ENCODE data around the gene BTBD10.
A peak's percentile ranks its signal among the peaks of the same experiment; 100 is the strongest.

BTBD10 gene

GRCh38 chr11:13450832-13451397 lies 12.1 kb downstream of the BTBD10 start:
- H3K4me1 ChIP-seq (ENCODE audit: low read length): peaks cover 22% of the 10 kb centered on the region
- H3K79me2 ChIP-seq (ENCODE audit: low read length): peaks cover 19% of the 10 kb centered on the region
- TF ChIP-seq CTCF (IDR thresholded peaks at IDR 0.05; ENCODE audit: low read depth, low read length) (no peak), EZH2phosphoT487 (IDR thresholded peaks at IDR 0.05; ENCODE audit: low read depth) (no peak)
- H3K4me2 ChIP-seq (ENCODE audit: low read length): no peak overlapping the region
- H3K9ac ChIP-seq (ENCODE audit: low read length): no peak overlapping the region
- no peak overlapping the region for H2AFZ ChIP-seq (ENCODE audit: low read depth, low read length)
- H3K36me3 ChIP-seq (replicated peaks; ENCODE audit: low read depth, low read length): no peaks in the 10 kb centered on the region
- H3K27ac ChIP-seq (ENCODE audit: low read length): 0 out of 2 replicates have a peak overlapping the region, but pooled peaks have one; percentile 6
- H3K27me3 ChIP-seq (ENCODE audit: low read depth, low read length): no peaks in the 10 kb centered on the region
- H3K4me3 ChIP-seq (ENCODE audit: low read length): no peak overlapping the region
- H4K20me1 ChIP-seq (ENCODE audit: insufficient read depth, low read length): no peaks in the 10 kb centered on the region
- no peaks in the 10 kb centered on the region for H3K9me3 ChIP-seq (ENCODE audit: insufficient read depth, low read length)

GRCh38 chr11:13449522-13449921 lies 13.5 kb downstream of the BTBD10 start:
- no peak overlapping the region for H3K9ac ChIP-seq (ENCODE audit: low read length)
- no peaks in the 10 kb centered on the region for H3K36me3 ChIP-seq (replicated peaks; ENCODE audit: low read depth, low read length)
- no peak overlapping the region for H3K4me2 ChIP-seq (ENCODE audit: low read length)
- TF ChIP-seq CTCF (IDR thresholded peaks at IDR 0.05; ENCODE audit: low read depth, low read length) (no peak), EZH2phosphoT487 (IDR thresholded peaks at IDR 0.05; ENCODE audit: low read depth) (no peak)
- no peaks in the 10 kb centered on the region for H4K20me1 ChIP-seq (ENCODE audit: insufficient read depth, low read length)
- H3K4me3 ChIP-seq (ENCODE audit: low read length): no peak overlapping the region
- H3K9me3 ChIP-seq (ENCODE audit: insufficient read depth, low read length): no peaks in the 10 kb centered on the region
- H3K79me2 ChIP-seq (ENCODE audit: low read length): peaks cover 13% of the 10 kb centered on the region
- no peak overlapping the region for H3K27ac ChIP-seq (ENCODE audit: low read length)
- no peaks in the 10 kb centered on the region for H3K27me3 ChIP-seq (ENCODE audit: low read depth, low read length)
- peaks cover 22% of the 10 kb centered on the region for H3K4me1 ChIP-seq (ENCODE audit: low read length)
- H2AFZ ChIP-seq (ENCODE audit: low read depth, low read length): no peak overlapping the region

DNA sequence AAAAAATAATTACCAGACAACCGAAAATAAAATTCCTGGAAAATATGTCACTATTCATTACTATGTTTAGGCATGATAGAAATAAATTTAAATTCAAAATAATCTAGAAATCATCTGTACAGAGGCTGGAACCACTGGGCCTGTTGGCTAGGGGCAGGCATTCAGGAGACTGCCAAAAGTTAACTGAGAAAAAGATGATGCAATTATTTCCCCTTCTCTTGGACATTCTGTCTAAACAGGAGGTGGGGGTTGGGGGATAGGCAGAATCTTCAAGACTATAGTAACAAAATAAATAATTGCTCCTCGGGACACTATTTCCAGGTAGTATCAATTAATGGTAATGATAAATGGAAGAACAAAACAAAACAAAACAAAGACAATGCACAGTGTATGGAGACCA lies 14.1 kb downstream of the BTBD10 start:
- no peak for TF ChIP-seq CTCF (IDR thresholded peaks at IDR 0.05; ENCODE audit: low read depth, low read length)
- TF ChIP-seq EZH2phosphoT487 (IDR thresholded peaks at IDR 0.05; ENCODE audit: low read depth): no peak
- H3K4me2 ChIP-seq (ENCODE audit: low read length): peak overlapping the region; percentile 30; the same call in 1 of the 2 replicates
- peaks cover 22% of the 10 kb centered on the region for H3K4me1 ChIP-seq (ENCODE audit: low read length)
- H3K79me2 ChIP-seq (ENCODE audit: low read length): peaks cover 13% of the 10 kb centered on the region
- no peaks in the 10 kb centered on the region for H4K20me1 ChIP-seq (ENCODE audit: insufficient read depth, low read length)
- no peak overlapping the region for H3K9ac ChIP-seq (ENCODE audit: low read length)
- no peak overlapping the region for H3K4me3 ChIP-seq (ENCODE audit: low read length)
- no peaks in the 10 kb centered on the region for H3K27me3 ChIP-seq (ENCODE audit: low read depth, low read length)
- no peaks in the 10 kb centered on the region for H3K9me3 ChIP-seq (ENCODE audit: insufficient read depth, low read length)
- H2AFZ ChIP-seq (ENCODE audit: low read depth, low read length): no peak overlapping the region
- H3K27ac ChIP-seq (ENCODE audit: low read length): no peak overlapping the region
- no peaks in the 10 kb centered on the region for H3K36me3 ChIP-seq (replicated peaks; ENCODE audit: low read depth, low read length)

- Histone ChIP-seq H3K9ac (ENCODE audit: low read length) (no peak overlapping the region), H2AFZ (ENCODE audit: low read depth, low read length) (no peak overlapping the region), H3K36me3 (replicated peaks; ENCODE audit: low read depth, low read length) (no peaks in the 10 kb centered on the region), H3K4me1 (ENCODE audit: low read length) (peaks cover 22% of the 10 kb centered on the region), H3K4me2 (ENCODE audit: low read length) (no peak overlapping the region), H3K27ac (ENCODE audit: low read length) (no peak overlapping the region), H3K9me3 (ENCODE audit: insufficient read depth, low read length) (no peaks in the 10 kb centered on the region), H3K79me2 (ENCODE audit: low read length) (peaks cover 13% of the 10 kb centered on the region), H4K20me1 (ENCODE audit: insufficient read depth, low read length) (no peaks in the 10 kb centered on the region), H3K4me3 (ENCODE audit: low read length) (no peak overlapping the region), H3K27me3 (ENCODE audit: low read depth, low read length) (no peaks in the 10 kb centered on the region)
- TF ChIP-seq EZH2phosphoT487 (IDR thresholded peaks at IDR 0.05; ENCODE audit: low read depth) (no peak), CTCF (IDR thresholded peaks at IDR 0.05; ENCODE audit: low read depth, low read length) (no peak)
Measured at GRCh38 chr11:13446444-13446843, 16.6 kb downstream of the BTBD10 start.

All from OCI-LY3 (cell line).